ENCODE measurements around the gene KIAA0930. TPM values are rescaled to one million over a fixed set of nuclear protein-coding genes. Genes with fewer than 3 reads are reported as not detected.

The KIAA0930 gene
- polyA plus RNA-seq, 1 donor from 2014 or later: 3.3 TPM

DNA sequence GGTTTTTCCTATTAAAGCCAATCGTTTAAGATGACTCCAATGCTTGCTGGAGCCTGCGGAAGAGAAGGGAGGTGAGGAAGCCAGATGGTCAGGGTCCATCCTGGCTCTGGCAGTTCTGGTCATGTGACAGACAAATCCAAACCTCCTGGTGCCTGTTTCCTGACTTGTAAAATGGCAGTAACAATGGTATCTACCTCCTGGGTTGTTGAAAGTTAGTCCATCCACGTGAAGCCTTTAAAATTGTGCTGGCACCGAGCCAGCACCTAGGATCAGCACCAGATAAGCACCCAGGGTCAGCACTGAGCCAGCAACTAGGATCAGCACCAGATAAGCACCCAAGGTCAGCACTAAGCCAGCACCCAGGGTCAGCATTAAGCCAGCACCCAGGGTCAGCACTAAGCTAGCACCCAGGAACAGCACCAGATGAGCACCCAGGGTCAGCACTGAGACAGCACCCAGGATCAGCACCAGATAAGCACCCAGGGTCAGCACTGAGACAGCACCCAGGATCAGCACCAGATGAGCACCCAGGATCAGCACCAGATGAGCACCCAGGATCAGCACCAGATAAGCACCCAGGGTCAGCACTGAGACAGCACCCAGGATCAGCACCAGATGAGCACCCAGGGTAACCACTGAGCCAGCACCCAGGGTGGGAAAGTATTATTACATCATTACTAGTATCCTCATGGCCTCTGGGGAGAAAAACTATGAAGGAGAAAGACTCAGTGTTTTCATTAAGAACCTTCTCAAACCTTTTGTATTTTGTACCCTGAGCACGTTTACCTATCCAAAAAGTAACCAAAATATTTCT, 17.2 kb downstream of the KIAA0930 start:
- no peaks in the 10 kb centered on the region for H3K27me3 Mint-ChIP-seq
- peak overlapping the region in 1 of 4 donors; percentile 86 for H3K4me3 Mint-ChIP-seq
- no peaks in the 10 kb centered on the region for H3K9me3 Mint-ChIP-seq
- H3K27ac Mint-ChIP-seq: peak overlapping the region in 2 of 3 donors; percentile 53 to 63
- H3K36me3 Mint-ChIP-seq: peaks cover 2% of the 10 kb centered on the region
- H3K4me1 Mint-ChIP-seq: peaks cover 30 to 36% (median 34%) of the 10 kb centered on the region in 3 donors

DNA sequence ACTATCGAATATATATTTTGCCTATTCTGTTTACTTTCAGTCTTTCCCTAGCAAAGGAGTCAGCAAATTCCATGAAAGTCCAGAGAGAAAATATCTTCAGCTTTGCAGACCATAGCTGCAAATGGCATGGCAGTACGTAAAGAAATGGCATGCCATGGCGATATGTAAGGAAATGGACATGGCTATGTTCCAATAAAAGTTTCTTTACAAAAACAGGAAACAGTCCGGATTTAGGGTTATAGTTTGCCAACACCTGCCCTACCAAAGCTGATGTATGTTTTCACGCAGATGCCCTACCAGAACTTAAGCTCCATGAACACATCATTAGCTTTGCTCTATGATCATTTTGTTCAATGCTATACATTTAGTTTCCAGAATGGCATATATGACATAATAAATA, 19.5 kb downstream of the KIAA0930 start:
- Mint-ChIP-seq H3K27me3 (no peaks in the 10 kb centered on the region), H3K4me3 (peak overlapping the region in 1 of 4 donors; percentile 41), H3K4me1 (peaks cover 29 to 37% (median 34%) of the 10 kb centered on the region in 3 donors), H3K27ac (peak overlapping the region in 1 of 3 donors; percentile 15), H3K9me3 (no peaks in the 10 kb centered on the region), H3K36me3 (no peaks in the 10 kb centered on the region)

DNA sequence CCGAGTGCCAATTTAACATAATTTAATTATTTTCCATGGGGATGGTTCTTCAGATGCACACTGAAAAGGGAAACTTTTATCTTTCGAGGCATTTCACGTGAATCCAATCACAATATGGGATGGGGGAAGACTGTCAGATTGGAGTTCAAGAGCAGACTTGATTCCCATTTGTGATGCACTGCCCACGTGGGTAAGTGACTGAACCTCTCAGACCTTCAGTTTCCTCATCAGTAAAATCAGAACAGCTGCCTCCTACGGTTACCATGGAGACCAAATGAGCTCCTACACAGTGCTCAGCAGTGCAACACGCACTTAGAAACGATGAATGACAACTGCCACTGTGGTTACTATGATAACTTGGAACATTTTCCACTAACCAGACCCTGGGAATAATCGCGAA, 21.7 kb downstream of the KIAA0930 start:
- Mint-ChIP-seq H3K9me3 (no peaks in the 10 kb centered on the region), H3K27ac (peak overlapping the region in 2 of 3 donors; percentile 69 to 77), H3K4me3 (no peak overlapping the region), H3K4me1 (peaks cover 30 to 40% (median 35%) of the 10 kb centered on the region in 3 donors), H3K27me3 (no peaks in the 10 kb centered on the region), H3K36me3 (no peaks in the 10 kb centered on the region)

GRCh38 chr22:45217806-45218205, 22.9 kb downstream of the KIAA0930 start:
- no peak overlapping the region for H3K4me3 Mint-ChIP-seq
- H3K27me3 Mint-ChIP-seq: no peaks in the 10 kb centered on the region
- no peak overlapping the region for H3K27ac Mint-ChIP-seq
- H3K4me1 Mint-ChIP-seq: peaks cover 30 to 38% (median 33%) of the 10 kb centered on the region in 3 donors
- no peaks in the 10 kb centered on the region for H3K9me3 Mint-ChIP-seq
- H3K36me3 Mint-ChIP-seq: no peaks in the 10 kb centered on the region

GRCh38 chr22:45217345-45217744, 23.3 kb downstream of the KIAA0930 start:
- peaks cover 26 to 34% (median 28%) of the 10 kb centered on the region in 3 donors for H3K4me1 Mint-ChIP-seq
- no peaks in the 10 kb centered on the region for H3K36me3 Mint-ChIP-seq
- no peak overlapping the region for H3K4me3 Mint-ChIP-seq
- no peak overlapping the region for H3K27ac Mint-ChIP-seq
- H3K9me3 Mint-ChIP-seq: no peaks in the 10 kb centered on the region
- no peaks in the 10 kb centered on the region for H3K27me3 Mint-ChIP-seq

- H3K27ac Mint-ChIP-seq: no peak overlapping the region
- H3K36me3 Mint-ChIP-seq: no peaks in the 10 kb centered on the region
- H3K27me3 Mint-ChIP-seq: no peaks in the 10 kb centered on the region
Observed at GRCh38 chr22:45216133-45217003, 24.3 kb downstream of the KIAA0930 start.

DNA sequence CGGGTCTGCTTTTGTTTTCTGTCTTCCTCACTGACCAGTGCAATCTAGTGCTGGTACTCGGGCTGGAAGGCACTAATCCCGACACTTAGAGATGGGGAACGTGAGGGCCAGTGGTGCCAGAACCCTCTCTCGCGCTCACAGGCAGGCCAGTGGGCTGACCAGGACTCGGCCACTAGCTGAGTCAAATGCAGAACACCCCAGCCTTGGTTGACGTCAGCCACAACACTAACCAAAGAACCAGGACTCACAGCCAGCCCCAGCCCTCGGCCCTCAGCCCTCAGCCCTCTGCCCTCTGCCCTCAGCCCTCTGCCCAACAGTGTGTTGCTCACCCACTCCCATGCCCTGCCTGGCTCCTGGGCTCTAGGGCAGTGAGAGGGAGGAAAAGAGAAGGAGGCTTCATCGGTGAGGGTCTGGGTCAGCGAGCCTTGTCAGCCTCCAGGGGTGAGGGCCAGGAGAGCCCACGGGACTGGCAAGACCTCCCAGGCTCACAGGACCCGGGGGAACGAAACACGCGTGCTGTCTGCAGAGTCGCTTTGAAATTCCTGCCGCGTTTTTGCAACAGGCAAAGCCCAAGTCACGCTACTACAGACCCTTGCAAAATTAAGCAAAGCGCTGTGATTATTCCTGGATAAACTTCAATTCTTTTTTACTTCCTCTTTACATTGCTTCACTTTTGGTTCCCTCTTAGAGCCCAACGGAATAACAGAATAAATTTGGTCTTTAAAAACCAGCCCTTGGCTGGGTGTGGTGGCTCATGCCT, 27.5 kb downstream of the KIAA0930 start:
- Mint-ChIP-seq H3K36me3 (no peaks in the 10 kb centered on the region), H3K4me3 (peak overlapping the region in 2 of 4 donors; percentile 60 to 77), H3K9me3 (no peaks in the 10 kb centered on the region), H3K27ac (no peak overlapping the region), H3K4me1 (peaks cover 13 to 21% (median 20%) of the 10 kb centered on the region in 3 donors), H3K27me3 (no peaks in the 10 kb centered on the region)

More at GRCh38 chr22:45216133-45217003, 24.3 kb downstream of the KIAA0930 start:
- no peaks in the 10 kb centered on the region for H3K9me3 Mint-ChIP-seq
- H3K4me1 Mint-ChIP-seq: peaks cover 25 to 31% (median 27%) of the 10 kb centered on the region in 3 donors
- H3K4me3 Mint-ChIP-seq: no peak overlapping the region

DNA sequence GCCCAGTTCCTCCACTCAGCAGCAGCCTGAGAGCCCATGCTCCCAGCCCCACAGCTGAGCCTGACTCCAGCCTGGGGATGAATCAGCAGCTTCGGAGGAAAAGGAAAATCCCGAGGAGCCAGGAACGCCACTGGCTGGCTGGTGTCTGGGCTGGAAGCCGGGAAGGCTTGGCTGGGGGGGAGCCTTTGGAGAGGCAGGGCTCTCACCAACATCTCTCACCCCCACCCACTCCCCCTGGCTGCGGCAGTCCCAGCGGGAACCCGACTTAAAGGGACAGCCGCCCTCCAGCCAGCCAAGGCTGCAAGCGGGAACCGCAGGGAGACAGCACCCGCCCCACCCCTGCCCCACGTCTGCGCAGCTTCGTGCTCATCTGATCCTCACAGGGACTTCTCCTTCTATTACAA, 28.4 kb downstream of the KIAA0930 start:
- no peaks in the 10 kb centered on the region for H3K36me3 Mint-ChIP-seq
- H3K27me3 Mint-ChIP-seq: no peaks in the 10 kb centered on the region
- no peak overlapping the region for H3K4me3 Mint-ChIP-seq
- H3K4me1 Mint-ChIP-seq: peaks cover 13 to 21% (median 19%) of the 10 kb centered on the region in 3 donors
- H3K9me3 Mint-ChIP-seq: no peaks in the 10 kb centered on the region
- no peak overlapping the region for H3K27ac Mint-ChIP-seq

- H3K4me1 Mint-ChIP-seq: peaks cover 13 to 21% (median 18%) of the 10 kb centered on the region in 3 donors
- H3K4me3 Mint-ChIP-seq: no peak overlapping the region
- H3K36me3 Mint-ChIP-seq: no peaks in the 10 kb centered on the region
- H3K9me3 Mint-ChIP-seq: no peaks in the 10 kb centered on the region
- no peak overlapping the region for H3K27ac Mint-ChIP-seq
- no peaks in the 10 kb centered on the region for H3K27me3 Mint-ChIP-seq
Observed at GRCh38 chr22:45211848-45212247, 28.8 kb downstream of the KIAA0930 start.

DNA sequence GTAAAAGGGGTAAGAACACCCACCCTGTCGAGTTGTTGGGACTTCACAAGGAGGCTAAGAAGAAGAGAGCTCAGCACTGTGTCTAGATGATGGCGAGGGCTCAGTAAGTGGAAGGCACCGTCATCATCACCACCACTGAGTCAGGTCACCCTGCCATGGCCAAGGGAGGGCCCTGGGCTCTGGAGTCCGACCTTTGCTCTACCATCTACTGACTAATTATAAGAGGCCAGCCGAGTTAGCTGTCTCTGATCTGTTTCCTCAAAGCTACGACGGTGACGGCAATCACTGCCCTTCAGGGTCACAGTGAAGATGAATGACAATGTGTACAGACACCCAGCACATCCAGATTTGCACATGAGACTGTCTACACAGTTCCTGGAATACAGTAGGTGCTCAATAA, 29.3 kb downstream of the KIAA0930 start:
- Mint-ChIP-seq H3K4me3 (no peak overlapping the region), H3K27ac (no peak overlapping the region), H3K9me3 (no peaks in the 10 kb centered on the region), H3K27me3 (no peaks in the 10 kb centered on the region), H3K36me3 (no peaks in the 10 kb centered on the region), H3K4me1 (peaks cover 12 to 21% (median 16%) of the 10 kb centered on the region in 3 donors)

DNA sequence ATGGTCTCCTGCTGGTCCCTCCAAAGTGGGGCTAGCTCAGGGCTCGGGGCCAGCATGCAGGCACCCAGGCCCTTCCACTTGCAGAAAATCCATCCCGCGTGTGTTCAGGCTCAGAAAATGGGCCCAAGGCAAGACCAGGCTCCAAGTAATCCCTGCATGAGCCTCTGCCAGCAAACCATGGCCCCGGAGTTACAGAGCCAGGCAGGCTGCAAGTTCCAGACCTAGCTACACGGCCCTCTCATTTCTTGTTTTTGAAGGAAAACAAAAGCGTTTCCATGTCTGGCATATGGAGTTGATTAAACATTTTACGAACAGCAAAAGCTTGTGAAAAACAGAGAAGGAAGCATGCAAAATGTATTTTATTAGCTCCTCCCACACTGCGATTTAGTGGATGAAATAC, 29.7 kb downstream of the KIAA0930 start:
- H3K4me1 Mint-ChIP-seq: peaks cover 12 to 21% (median 16%) of the 10 kb centered on the region in 3 donors
- no peak overlapping the region for H3K27ac Mint-ChIP-seq
- H3K27me3 Mint-ChIP-seq: no peaks in the 10 kb centered on the region
- no peaks in the 10 kb centered on the region for H3K36me3 Mint-ChIP-seq
- H3K4me3 Mint-ChIP-seq: no peak overlapping the region
- H3K9me3 Mint-ChIP-seq: no peaks in the 10 kb centered on the region

DNA sequence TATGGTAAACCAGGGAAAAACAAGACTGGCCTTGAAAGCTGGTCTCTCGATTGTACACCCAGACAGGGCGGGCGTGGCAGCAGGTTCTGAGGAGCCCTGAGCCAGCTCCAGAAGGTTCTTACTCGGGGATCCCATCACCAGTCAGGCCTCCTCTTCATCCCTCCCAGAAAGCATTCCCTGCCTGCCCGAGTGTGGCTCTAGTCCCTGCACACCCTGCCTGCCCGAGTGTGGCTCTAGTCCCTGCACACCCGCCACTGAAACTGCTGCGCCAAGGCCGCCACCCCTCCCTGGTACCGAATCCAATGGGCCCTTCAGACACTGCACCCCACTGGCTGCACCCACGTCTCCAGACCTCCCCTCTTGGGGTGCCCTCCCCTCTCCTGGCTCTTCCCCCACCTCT, 30.1 kb downstream of the KIAA0930 start:
- no peaks in the 10 kb centered on the region for H3K27me3 Mint-ChIP-seq
- H3K36me3 Mint-ChIP-seq: no peaks in the 10 kb centered on the region
- H3K27ac Mint-ChIP-seq: no peak overlapping the region
- H3K4me3 Mint-ChIP-seq: no peak overlapping the region
- no peaks in the 10 kb centered on the region for H3K9me3 Mint-ChIP-seq
- H3K4me1 Mint-ChIP-seq: peaks cover 12 to 21% (median 16%) of the 10 kb centered on the region in 3 donors

GRCh38 chr22:45210174-45210573, 30.5 kb downstream of the KIAA0930 start:
- H3K27ac Mint-ChIP-seq: no peak overlapping the region
- no peaks in the 10 kb centered on the region for H3K36me3 Mint-ChIP-seq
- H3K27me3 Mint-ChIP-seq: no peaks in the 10 kb centered on the region
- H3K4me1 Mint-ChIP-seq: peaks cover 12 to 18% (median 12%) of the 10 kb centered on the region in 3 donors
- no peak overlapping the region for H3K4me3 Mint-ChIP-seq
- no peaks in the 10 kb centered on the region for H3K9me3 Mint-ChIP-seq

DNA sequence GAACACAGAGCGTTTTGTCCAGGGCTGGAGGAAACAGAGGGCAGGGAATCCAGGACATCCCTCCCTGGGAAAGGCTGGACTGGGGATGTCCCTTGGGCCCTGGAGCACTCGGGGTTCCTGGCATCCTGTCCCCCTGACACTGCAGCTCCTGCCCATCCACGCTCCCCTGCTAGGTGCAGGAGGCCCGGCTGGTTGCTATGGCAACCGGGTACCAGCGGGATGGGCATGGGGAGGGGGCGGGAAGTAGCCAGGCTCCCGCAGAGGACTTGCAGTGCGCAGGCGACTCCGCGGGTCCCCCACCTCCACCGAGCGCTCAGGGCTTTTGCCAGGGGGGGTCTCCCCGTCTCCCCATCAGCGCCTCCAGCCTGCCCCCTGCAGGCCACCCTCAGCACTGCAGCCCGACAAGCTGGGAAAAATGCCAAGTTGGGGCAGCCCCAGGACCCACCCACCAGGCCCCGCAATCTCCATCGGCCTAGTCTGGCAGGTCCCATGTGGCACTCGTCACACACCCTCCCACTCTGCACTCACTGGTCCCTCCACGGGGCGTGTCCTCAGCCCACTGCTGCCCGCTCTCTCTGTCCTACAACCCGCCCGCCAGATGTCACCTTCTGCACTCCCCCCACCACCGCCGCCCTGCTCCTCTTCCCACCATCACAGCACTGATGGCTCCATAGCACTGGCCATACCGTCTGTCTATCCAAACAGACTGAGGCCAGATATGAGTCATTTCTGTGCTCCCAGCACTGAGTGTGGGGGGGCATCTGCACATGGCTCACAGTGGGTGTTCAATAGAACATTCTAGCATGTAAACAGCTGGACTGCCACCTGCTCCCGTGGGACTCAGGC, 31.5 kb downstream of the KIAA0930 start:
- H3K4me3 Mint-ChIP-seq: no peak overlapping the region
- H3K36me3 Mint-ChIP-seq: no peaks in the 10 kb centered on the region
- no peak overlapping the region for H3K27ac Mint-ChIP-seq
- no peaks in the 10 kb centered on the region for H3K9me3 Mint-ChIP-seq
- H3K27me3 Mint-ChIP-seq: no peaks in the 10 kb centered on the region
- H3K4me1 Mint-ChIP-seq: peaks cover 8 to 14% (median 9%) of the 10 kb centered on the region in 3 donors
